HL-60 (cell line): Measurements from ENCODE around the gene SLC25A53.

ENCODE experiments used
- CTCF ChIP-seq: IDR thresholded peaks from one replicate; pipeline ENCODE4 v1.5.1; 2011; ENCODE audit warnings: low read length, control low read depth, inconsistent platforms; ENCODE audit not compliant: insufficient read depth
- GABPA ChIP-seq: IDR thresholded peaks from 2 replicates; pipeline ENCODE4 v1.6.1; 2012; ENCODE audit warnings: low read depth
- POLR2AphosphoS5 ChIP-seq: IDR thresholded peaks from 2 replicates; pipeline ENCODE4 v1.6.1; 2012; ENCODE audit warnings: low read depth
- REST ChIP-seq: IDR thresholded peaks from 2 replicates; pipeline ENCODE4 v1.6.1; 2012; ENCODE audit warnings: low read depth; ENCODE audit not compliant: insufficient replicate concordance
- SPI1 ChIP-seq: IDR thresholded peaks from 2 replicates; pipeline ENCODE4 v1.6.1; 2012; ENCODE audit warnings: low read depth, mild to moderate bottlenecking, borderline replicate concordance

DNA sequence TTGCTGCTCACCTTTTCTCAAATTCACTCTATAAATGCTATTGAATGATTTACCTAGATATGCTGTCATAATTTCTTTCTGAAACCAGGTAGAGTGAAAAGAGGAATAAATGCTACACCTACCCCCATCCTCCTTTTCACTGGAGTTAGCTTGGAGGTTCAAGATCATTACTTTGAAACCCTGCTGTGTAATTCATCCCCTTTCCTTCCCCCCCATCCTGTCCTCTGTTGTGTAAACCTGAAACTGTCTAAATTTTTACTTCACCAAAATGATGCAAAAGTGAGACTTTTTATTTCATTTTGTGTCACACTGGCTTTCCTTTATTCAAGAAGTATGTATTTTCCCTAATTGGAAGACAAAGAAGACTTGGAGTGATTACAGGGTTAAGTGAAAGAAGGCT, 39.0 kb downstream of the SLC25A53 start:
- no peak for TF ChIP-seq CTCF
- no peak for TF ChIP-seq GABPA
- no peak for TF ChIP-seq POLR2AphosphoS5
- TF ChIP-seq REST = no peak
- no peak for TF ChIP-seq SPI1
